ENCODE results near the gene TTLL12.

The TTLL12 gene

GRCh38 chr22:43172191-43172590, 14.7 kb downstream of the TTLL12 start:
- no peak for TF ChIP-seq CTCF (IDR thresholded peaks at IDR 0.05; ENCODE audit: control extremely low read depth, extremely low read depth, low read depth, missing control alignments)
- CTCF ChIA-PET, result interaction anchor here (1.2 kb wide), 1 partner anchor 34 kb away, joined by 3 read pairs; no protein-coding TSS in a partner anchor
- DNase-seq (ENCODE audit: extremely low spot score), result no peak
- POLR2A ChIA-PET, result no interaction called here

GRCh38 chr22:43171607-43172006, 15.3 kb downstream of the TTLL12 start:
- CTCF ChIA-PET, result interaction anchor here (1.2 kb wide), 1 partner anchor 33 kb away, joined by 3 read pairs; no protein-coding TSS in a partner anchor
- POLR2A ChIA-PET, result no interaction called here
- DNase-seq (ENCODE audit: extremely low spot score), result no peak
- TF ChIP-seq CTCF (IDR thresholded peaks at IDR 0.05; ENCODE audit: control extremely low read depth, extremely low read depth, low read depth, missing control alignments), result no peak

- ChIA-PET CTCF (no interaction called here), POLR2A (no interaction called here)
- TF ChIP-seq CTCF (IDR thresholded peaks at IDR 0.05; ENCODE audit: control extremely low read depth, extremely low read depth, low read depth, missing control alignments), result no peak
- no peak for DNase-seq (ENCODE audit: extremely low spot score)
Observed at GRCh38 chr22:43171019-43171491, 15.9 kb downstream of the TTLL12 start.

GRCh38 chr22:43170131-43170480, 16.8 kb downstream of the TTLL12 start:
- no peak for DNase-seq (ENCODE audit: extremely low spot score)
- POLR2A ChIA-PET, result no interaction called here
- CTCF ChIA-PET, result no interaction called here
- TF ChIP-seq CTCF (IDR thresholded peaks at IDR 0.05; ENCODE audit: control extremely low read depth, extremely low read depth, low read depth, missing control alignments), result no peak

GRCh38 chr22:43169310-43170130, 17.4 kb downstream of the TTLL12 start:
- POLR2A ChIA-PET, result interaction anchor here (0.6 kb wide), 1 partner anchor 154 kb away, joined by 4 read pairs; the partner anchor contains the start of gene PACSIN2
- DNase-seq (ENCODE audit: extremely low spot score), result no peak
- TF ChIP-seq CTCF (IDR thresholded peaks at IDR 0.05; ENCODE audit: control extremely low read depth, extremely low read depth, low read depth, missing control alignments), result no peak
- CTCF ChIA-PET, result interaction anchor here (0.6 kb wide), 1 partner anchor 74 kb away, joined by 4 read pairs; no protein-coding TSS in a partner anchor

- POLR2A ChIA-PET, result interaction anchor here (0.6 kb wide), 1 partner anchor 275 kb away, joined by 4 read pairs; no protein-coding TSS in a partner anchor
- CTCF ChIA-PET, result interaction anchor here (0.6 kb wide), 1 partner anchor 74 kb away, joined by 4 read pairs; no protein-coding TSS in a partner anchor
- TF ChIP-seq CTCF (IDR thresholded peaks at IDR 0.05; ENCODE audit: control extremely low read depth, extremely low read depth, low read depth, missing control alignments), result no peak
- no peak for DNase-seq (ENCODE audit: extremely low spot score)
Observed at GRCh38 chr22:43168471-43169309, 18.2 kb downstream of the TTLL12 start.

Data from GM10248 (cell line).